B cell (primary cell): ENCODE data around the gene MTHFSD.

ENCODE experiments used
- EZH2 ChIP-seq: IDR thresholded peaks from 2 replicates; pipeline ENCODE4 v1.6.1; 2012; ENCODE audit warnings: borderline replicate concordance, low read depth, mild to moderate bottlenecking, moderate library complexity, low read length; ENCODE audit not compliant: insufficient read depth, poor library complexity, severe bottlenecking
- TF ChIP-seq, protein P1 (sequence below): fragments of 200-600 bp; IDR thresholded peaks from one replicate; pipeline ENCODE4 v1.8.0; 2022; ENCODE audit warnings: antibody characterized with exemption, mild to moderate bottlenecking

GRCh38 chr16:86549076-86549892, 5.8 kb downstream of the MTHFSD start:
- TF ChIP-seq, protein P1, sequence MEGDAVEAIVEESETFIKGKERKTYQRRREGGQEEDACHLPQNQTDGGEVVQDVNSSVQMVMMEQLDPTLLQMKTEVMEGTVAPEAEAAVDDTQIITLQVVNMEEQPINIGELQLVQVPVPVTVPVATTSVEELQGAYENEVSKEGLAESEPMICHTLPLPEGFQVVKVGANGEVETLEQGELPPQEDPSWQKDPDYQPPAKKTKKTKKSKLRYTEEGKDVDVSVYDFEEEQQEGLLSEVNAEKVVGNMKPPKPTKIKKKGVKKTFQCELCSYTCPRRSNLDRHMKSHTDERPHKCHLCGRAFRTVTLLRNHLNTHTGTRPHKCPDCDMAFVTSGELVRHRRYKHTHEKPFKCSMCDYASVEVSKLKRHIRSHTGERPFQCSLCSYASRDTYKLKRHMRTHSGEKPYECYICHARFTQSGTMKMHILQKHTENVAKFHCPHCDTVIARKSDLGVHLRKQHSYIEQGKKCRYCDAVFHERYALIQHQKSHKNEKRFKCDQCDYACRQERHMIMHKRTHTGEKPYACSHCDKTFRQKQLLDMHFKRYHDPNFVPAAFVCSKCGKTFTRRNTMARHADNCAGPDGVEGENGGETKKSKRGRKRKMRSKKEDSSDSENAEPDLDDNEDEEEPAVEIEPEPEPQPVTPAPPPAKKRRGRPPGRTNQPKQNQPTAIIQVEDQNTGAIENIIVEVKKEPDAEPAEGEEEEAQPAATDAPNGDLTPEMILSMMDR = no peak
- no peak for TF ChIP-seq EZH2
